Hepatocyte (in vitro differentiated cells): ENCODE data around the gene ATP1B4. TPM values are rescaled to one million over a fixed set of nuclear protein-coding genes. Genes with fewer than 3 reads are reported as not detected.

ENCODE experiments used
- DNase-seq: peaks from one replicate; pipeline ENCODE4 v3.0.0-alpha.2; 2016; ENCODE audit warnings: low spot score
- H2AFZ ChIP-seq: fragments of 200-600 bp; sonication (generic); 2 replicates; pipeline ENCODE4 v1.6.0; 2016; ENCODE audit warnings: antibody characterized with exemption, mild to moderate bottlenecking
- H3K27ac ChIP-seq: fragments of 200-600 bp; sonication (generic); 2 replicates; pipeline ENCODE4 v1.5.1; 2016; ENCODE audit warnings: mild to moderate bottlenecking
- H3K27me3 ChIP-seq: fragments of 200-600 bp; sonication (generic); 2 replicates; pipeline ENCODE4 v1.6.1; 2016
- H3K36me3 ChIP-seq: fragments of 200-600 bp; sonication (generic); replicated peaks from 2 replicates; pipeline ENCODE4 v1.5.1; 2016; ENCODE audit warnings: low read depth; ENCODE audit not compliant: insufficient read depth
- H3K4me1 ChIP-seq: fragments of 200-600 bp; sonication (generic); 2 replicates; pipeline ENCODE4 v1.5.1; 2016; ENCODE audit warnings: mild to moderate bottlenecking, moderate library complexity; ENCODE audit not compliant: insufficient read depth
- H3K4me2 ChIP-seq: fragments of 200-600 bp; sonication (generic); 2 replicates; pipeline ENCODE4 v1.6.0; 2016
- H3K4me3 ChIP-seq: fragments of 200-600 bp; sonication (generic); 2 replicates; pipeline ENCODE4 v1.5.1; 2016; ENCODE audit warnings: mild to moderate bottlenecking
- H3K79me2 ChIP-seq: fragments of 200-600 bp; sonication (generic); 2 replicates; pipeline ENCODE4 v1.6.0; 2017; ENCODE audit warnings: mild to moderate bottlenecking
- H3K9me2 ChIP-seq: fragments of 200-600 bp; sonication (generic); replicated peaks from 2 replicates; pipeline ENCODE4 v1.6.0; 2017; ENCODE audit warnings: mild to moderate bottlenecking; ENCODE audit not compliant: insufficient read depth
- H3K9me3 ChIP-seq: fragments of 200-600 bp; sonication (generic); 2 replicates; pipeline ENCODE4 v1.5.1; 2016; ENCODE audit warnings: low read depth, mild to moderate bottlenecking
- H4K20me1 ChIP-seq: fragments of 200-600 bp; sonication (generic); 2 replicates; pipeline ENCODE4 v1.6.0; 2016; ENCODE audit warnings: mild to moderate bottlenecking; ENCODE audit not compliant: insufficient read depth, poor library complexity, severe bottlenecking
- CTCF ChIP-seq: fragments of 200-600 bp; sonication (generic); IDR thresholded peaks from 2 replicates; pipeline ENCODE4 v1.5.1; 2016; ENCODE audit warnings: antibody characterized with exemption, mild to moderate bottlenecking; ENCODE audit not compliant: poor library complexity
- EZH2 ChIP-seq: fragments of 200-600 bp; sonication (generic); IDR thresholded peaks from 2 replicates; pipeline ENCODE4 v1.6.1; 2016; ENCODE audit warnings: antibody characterized with exemption, mild to moderate bottlenecking, borderline replicate concordance
- EZH2phosphoT487 ChIP-seq: fragments of 200-600 bp; sonication (generic); IDR thresholded peaks from one replicate; pipeline ENCODE4 v1.6.1; 2018; ENCODE audit warnings: antibody characterized with exemption, mild to moderate bottlenecking, low read depth, moderate library complexity; ENCODE audit not compliant: unreplicated experiment, severe bottlenecking
- WGBS: methylation state at CpG from one replicate; pipeline ENCODE4 v1.1.6; 2016; ENCODE audit warnings: low lambda C conversion rate; ENCODE audit errors: missing lambda C conversion rate; 5-methylcytosine and 5-hydroxymethylcytosine counted together
- polyA plus RNA-seq: library from polyadenylated mRNA; unstranded; fragments of >200 nt; fragmentation: Nextera tagmentation; extraction: Ambion mirVana; gene quantifications from 2 replicates; pipeline ENCODE4 v1.2.1, GENCODE V29; 2016
- total RNA-seq: library from RNA; depleted of rRNA; stranded (reverse); fragments of >200 nt; gene quantifications from 2 replicates; pipeline ENCODE4 v1.2.3, GENCODE V29; 2014

ATP1B4 gene
- total and polyA plus RNA-seq, 2 experiments from 2014 or later, result not detected

DNA sequence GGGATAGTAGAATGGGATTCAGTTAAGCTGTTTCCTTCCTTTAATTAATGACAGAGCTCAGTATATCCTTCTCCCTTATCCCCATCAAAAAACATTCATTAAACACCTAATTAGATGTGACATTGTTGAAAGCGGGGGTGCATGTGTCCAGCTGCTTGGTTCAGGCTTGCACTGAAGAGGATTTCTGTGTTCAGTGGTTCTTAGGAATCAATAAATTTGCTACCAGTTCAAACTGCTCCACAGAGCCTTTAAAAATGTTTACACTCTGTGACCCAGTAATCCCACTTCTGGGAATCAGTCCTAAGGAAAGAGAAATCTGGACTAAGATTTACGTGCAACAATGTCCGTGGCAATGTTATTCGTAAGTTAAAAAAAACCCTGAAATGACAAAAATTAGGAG, 43.5 kb upstream of the ATP1B4 start:
- whole genome bisulfite sequencing, result 56% methylated on average over 4 of the region's 4 CpGs
- no peaks in the 10 kb centered on the region for H3K27me3 ChIP-seq
- H3K79me2 ChIP-seq, result no peaks in the 10 kb centered on the region
- no peaks in the 10 kb centered on the region for H3K9me2 ChIP-seq
- TF ChIP-seq EZH2phosphoT487 (no peak), CTCF (no peak)
- H3K27ac ChIP-seq, result no peak overlapping the region
- H3K4me1 ChIP-seq, result no peaks in the 10 kb centered on the region
- no peak overlapping the region for H3K4me3 ChIP-seq
- H4K20me1 ChIP-seq, result no peaks in the 10 kb centered on the region
- no peaks in the 10 kb centered on the region for H3K9me3 ChIP-seq
- H3K4me2 ChIP-seq, result no peak overlapping the region
- H2AFZ ChIP-seq, result no peak overlapping the region
- DNase-seq, result no peak
- H3K36me3 ChIP-seq, result no peaks in the 10 kb centered on the region

- DNase-seq, result no peak
- no peaks in the 10 kb centered on the region for H3K4me1 ChIP-seq
- no peaks in the 10 kb centered on the region for H4K20me1 ChIP-seq
- no peak overlapping the region for H2AFZ ChIP-seq
- no peaks in the 10 kb centered on the region for H3K9me2 ChIP-seq
- no peak for TF ChIP-seq EZH2phosphoT487
- TF ChIP-seq CTCF, result no peak
- TF ChIP-seq EZH2, result no peak
- WGBS, result 63% methylated on average over 3 of the region's 4 CpGs
- no peaks in the 10 kb centered on the region for H3K36me3 ChIP-seq
- no peak overlapping the region for H3K27ac ChIP-seq
- H3K79me2 ChIP-seq, result no peaks in the 10 kb centered on the region
- H3K9me3 ChIP-seq, result no peaks in the 10 kb centered on the region
- H3K27me3 ChIP-seq, result no peaks in the 10 kb centered on the region
- no peak overlapping the region for H3K4me3 ChIP-seq
- no peak overlapping the region for H3K4me2 ChIP-seq
Observed at GRCh38 chrX:120321520-120322281, 40.2 kb upstream of the ATP1B4 start.

DNA sequence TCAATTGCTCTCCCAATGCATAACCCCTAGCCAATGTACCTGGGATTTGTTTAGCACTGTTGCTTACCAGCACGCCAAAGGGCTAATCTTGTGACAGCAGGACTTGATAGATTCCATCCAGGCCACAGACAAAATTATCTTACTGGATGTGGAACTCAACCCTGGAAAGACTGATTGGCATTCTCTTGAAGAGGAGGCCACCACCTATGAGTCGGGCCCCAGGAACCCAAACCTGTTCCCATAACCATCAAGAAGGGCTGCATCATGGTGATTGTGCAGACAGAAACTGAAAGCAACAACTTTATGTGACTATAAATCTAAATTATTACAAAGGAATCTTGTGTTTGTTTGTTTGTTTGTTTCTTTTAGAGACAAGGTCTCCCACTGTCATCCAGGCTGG, 30.8 kb upstream of the ATP1B4 start:
- Histone ChIP-seq H3K9me2 (no peaks in the 10 kb centered on the region), H2AFZ (no peak overlapping the region), H3K79me2 (no peaks in the 10 kb centered on the region), H3K4me2 (no peak overlapping the region), H3K27me3 (no peaks in the 10 kb centered on the region), H3K4me3 (no peak overlapping the region), H4K20me1 (no peaks in the 10 kb centered on the region), H3K9me3 (peaks cover 4% of the 10 kb centered on the region), H3K4me1 (no peaks in the 10 kb centered on the region), H3K36me3 (no peaks in the 10 kb centered on the region), H3K27ac (no peak overlapping the region)
- TF ChIP-seq CTCF (no peak), EZH2 (no peak), EZH2phosphoT487 (no peak)
- DNase-seq, result no peak
- 82% methylated on average over 2 of the region's 2 CpGs for WGBS

GRCh38 chrX:120332394-120332793, 29.5 kb upstream of the ATP1B4 start:
- H3K27me3 ChIP-seq, result no peaks in the 10 kb centered on the region
- no peak for DNase-seq
- H3K4me2 ChIP-seq, result no peak overlapping the region
- H3K27ac ChIP-seq, result no peak overlapping the region
- H4K20me1 ChIP-seq, result no peaks in the 10 kb centered on the region
- H3K9me3 ChIP-seq, result peaks cover 9% of the 10 kb centered on the region
- H3K9me2 ChIP-seq, result no peaks in the 10 kb centered on the region
- no peak overlapping the region for H3K4me3 ChIP-seq
- TF ChIP-seq CTCF (no peak), EZH2phosphoT487 (no peak), EZH2 (no peak)
- H3K36me3 ChIP-seq, result no peaks in the 10 kb centered on the region
- H3K4me1 ChIP-seq, result no peaks in the 10 kb centered on the region
- no peak overlapping the region for H2AFZ ChIP-seq
- H3K79me2 ChIP-seq, result no peaks in the 10 kb centered on the region
- WGBS, result 65% methylated on average over 1 of the region's 1 CpG
